GM12801 (cell line): ENCODE measurements around the gene WNT5A.

Source experiments
- CTCF ChIP-seq: IDR thresholded peaks from one replicate; pipeline ENCODE4 v1.5.1; 2011; ENCODE audit warnings: control low read depth; ENCODE audit not compliant: insufficient read length; ENCODE audit errors: extremely low read depth

The WNT5A gene

DNA sequence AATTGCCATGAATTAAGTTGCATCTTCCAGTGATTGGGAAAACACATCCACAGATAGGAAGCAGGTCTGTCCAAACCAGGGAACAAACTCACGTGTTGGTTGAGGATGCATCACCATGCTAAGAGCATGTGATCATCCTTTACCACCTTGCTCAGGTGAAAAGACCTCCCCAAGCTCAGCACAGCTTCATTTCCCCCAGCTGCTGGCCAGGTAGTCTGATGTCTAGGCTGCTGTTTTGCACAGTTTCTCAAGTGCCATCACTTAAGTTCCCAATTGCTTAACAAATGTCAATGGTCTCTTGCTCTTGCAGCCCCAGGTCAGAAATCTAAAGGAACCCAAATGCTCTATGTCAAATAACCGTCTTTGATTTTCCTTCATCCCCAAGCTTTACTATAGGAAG lies 34.2 kb downstream of the WNT5A start:
- TF ChIP-seq CTCF, result no peak

DNA sequence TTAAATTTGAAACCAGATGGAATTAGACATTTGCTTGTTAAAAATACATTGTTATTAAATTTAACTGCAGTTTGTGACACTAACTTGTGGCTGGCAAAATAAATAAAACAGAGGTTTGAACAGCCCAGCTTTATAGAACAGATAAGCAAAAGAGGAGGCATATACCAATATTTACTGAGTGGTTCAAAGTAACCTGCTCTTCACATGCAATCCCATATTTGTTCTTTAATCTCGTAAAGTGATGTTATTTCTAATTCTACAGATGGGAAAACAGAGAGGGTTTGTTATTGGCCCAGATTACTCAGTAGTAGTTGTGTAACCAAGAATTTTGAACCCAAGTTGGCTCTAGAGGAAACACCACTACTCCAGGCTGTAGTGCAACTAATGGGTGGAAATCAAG lies 37.6 kb downstream of the WNT5A start:
- TF ChIP-seq CTCF, result no peak

DNA sequence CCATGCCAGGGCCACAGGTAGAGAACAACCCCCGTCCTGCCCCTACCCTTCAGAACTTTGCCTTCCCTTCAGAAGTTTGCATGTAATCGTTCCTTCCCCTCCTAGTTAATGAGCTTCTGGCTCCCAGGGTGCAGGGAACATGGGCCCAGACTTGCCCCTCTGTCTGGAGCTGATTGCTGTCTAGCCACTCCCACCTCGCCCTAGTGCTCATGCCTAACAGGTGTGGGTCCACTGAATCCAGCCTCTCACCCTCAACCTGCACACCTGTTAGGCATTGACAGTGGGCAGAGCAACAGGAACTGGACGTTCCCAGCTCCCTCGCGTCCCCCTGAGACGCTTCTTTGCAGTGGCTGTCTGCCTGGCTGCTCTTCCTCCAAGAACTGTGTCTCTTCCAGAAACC lies 40.3 kb downstream of the WNT5A start:
- no peak for TF ChIP-seq CTCF

DNA sequence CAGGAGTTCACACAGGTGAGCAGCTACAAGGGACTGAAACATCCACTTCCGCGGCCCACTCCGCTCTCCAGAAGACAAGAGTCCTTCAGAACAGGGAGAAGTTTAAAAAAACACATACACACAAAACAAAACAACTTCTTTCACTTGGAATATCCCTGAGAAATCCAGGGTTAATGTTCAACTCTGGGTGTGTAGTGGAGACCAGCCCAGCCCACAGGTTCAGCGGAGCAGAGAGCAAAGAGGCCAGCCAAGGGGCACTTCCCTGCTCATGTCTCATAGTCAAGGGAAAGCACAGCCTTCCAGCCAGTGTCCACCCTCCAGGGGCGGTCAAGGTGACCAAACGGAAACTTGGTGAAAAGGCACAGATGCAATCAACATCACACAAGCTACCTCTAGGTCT lies 41.6 kb downstream of the WNT5A start:
- no peak for TF ChIP-seq CTCF

DNA sequence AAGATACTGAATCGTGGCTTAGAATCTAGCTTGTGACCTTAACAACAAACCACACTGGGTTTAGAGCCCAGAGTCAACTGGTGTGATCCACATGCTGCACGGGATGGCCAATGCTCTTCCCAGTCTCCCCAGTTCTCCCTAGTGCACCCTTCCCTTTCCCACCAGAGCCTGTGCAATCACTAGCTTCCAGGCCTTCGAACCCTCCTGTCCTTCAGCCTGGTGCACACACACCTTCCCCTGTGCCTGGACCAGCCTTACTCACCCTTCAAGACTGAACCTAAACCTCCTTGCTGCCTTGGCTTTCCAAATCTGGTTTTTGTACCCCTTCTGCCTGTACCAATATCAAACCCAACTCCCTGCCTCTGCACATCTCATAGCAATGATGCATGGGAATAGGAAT lies 43.8 kb downstream of the WNT5A start:
- no peak for TF ChIP-seq CTCF

GRCh38 chr3:55442861-55443260 lies 44.2 kb downstream of the WNT5A start:
- no peak for TF ChIP-seq CTCF

DNA sequence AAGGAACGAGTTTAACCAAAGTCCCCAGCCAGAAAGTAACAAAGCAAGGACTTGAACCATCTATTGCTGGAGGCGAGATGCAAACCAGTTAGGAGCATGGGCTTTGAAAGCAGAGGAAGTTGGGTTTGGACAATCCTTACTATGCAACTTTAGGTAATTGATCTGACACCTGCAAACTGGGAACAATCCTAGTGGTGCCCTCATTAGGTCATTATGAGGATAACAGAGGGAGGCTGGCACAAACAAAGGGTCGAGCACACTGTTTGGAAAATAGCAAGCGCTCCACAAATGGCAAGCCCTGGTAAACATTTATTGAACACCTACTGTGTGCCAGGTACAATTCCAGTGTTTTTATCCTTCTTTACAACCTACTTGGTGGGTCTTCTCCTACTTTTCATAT lies 45.6 kb downstream of the WNT5A start:
- no peak for TF ChIP-seq CTCF
